Ascending aorta (tissue), 2 donors: ENCODE results near the gene ARMC2. TPM values are rescaled to one million over a fixed set of nuclear protein-coding genes. Genes with fewer than 3 reads are reported as not detected.
A peak's percentile ranks its signal among the peaks of the same experiment; 100 is the strongest.

ENCODE experiments used
- DNase-seq, 2 donors: peaks; one replicate each; pipeline ENCODE4 v3.0.0-alpha.2; 2019; ENCODE audit warnings: low spot score in 2 of 2
- H3K27ac ChIP-seq, 2 donors: fragments of 200-600 bp; sonication (generic); one replicate each; pipeline ENCODE4 v1.5.1; 2016 to 2017; ENCODE audit warnings: mild to moderate bottlenecking in 1 of 2
- H3K27me3 ChIP-seq: fragments of 200-600 bp; sonication (generic); one replicate; pipeline ENCODE4 v1.5.1; 2017
- H3K36me3 ChIP-seq, 2 donors: fragments of 200-600 bp; sonication (generic); one replicate each; pipeline ENCODE4 v1.5.1; 2016
- H3K4me1 ChIP-seq, 2 donors: fragments of 200-600 bp; sonication (generic); one replicate each; pipeline ENCODE4 v1.5.1; 2016 to 2017; ENCODE audit warnings: mild to moderate bottlenecking in 1 of 2
- H3K4me3 ChIP-seq, 2 donors: fragments of 200-600 bp; sonication (generic); one replicate each; pipeline ENCODE4 v1.5.1; 2016 to 2017; ENCODE audit warnings: mild to moderate bottlenecking in 1 of 2
- H3K9me3 ChIP-seq, 2 donors: fragments of 200-600 bp; sonication (generic); one replicate each; pipeline ENCODE4 v1.5.1; 2016
- CTCF ChIP-seq, 3 experiments: fragments of 200-600 bp in 2 of 3; fragments of 450-650 bp in 1 of 3; sonication (generic) in 2 of 3; IDR thresholded peaks; one replicate each; pipeline ENCODE4 v1.5.1; 2016 to 2019; ENCODE audit warnings: antibody characterized with exemption in 3 of 3, mild to moderate bottlenecking in 1 of 3, moderate library complexity in 1 of 3
- intact Hi-C: fragments of 100-400 bp; cut with DNase I; formaldehyde crosslinking; loops from one replicate; pipeline ENCODE4 v1.15.1; 2023
- total RNA-seq: library from RNA; depleted of rRNA; stranded (reverse); fragments of >200 nt; gene quantifications from one replicate; pipeline ENCODE4 v1.1.0, GENCODE V29; 2016

ARMC2 gene
- total RNA-seq: 0.11 TPM

- intact Hi-C loops: loop anchor here (1.0 to 5.0 kb wide), 5 partner anchors 29 to 290 kb away; no protein-coding TSS in a partner anchor
- Histone ChIP-seq H3K36me3 (no peaks in the 10 kb centered on the region), H3K4me3 (peak within 1 kb of the TSS; percentile 53 to 79)
Measured at GRCh38 chr6:108848116-108848868, at the start of gene ARMC2. Gene ARMC2 (plus strand): TSS chr6:108848422. CDS start chr6:108854268, 5,846 bp downstream.

GRCh38 chr6:108798670-108799353 lies 49.4 kb upstream of the ARMC2 start:
- Histone ChIP-seq H3K4me3 (no peak overlapping the region), H3K27me3 (no peaks in the 10 kb centered on the region), H3K27ac (no peak overlapping the region), H3K36me3 (no peaks in the 10 kb centered on the region), H3K9me3 (no peaks in the 10 kb centered on the region), H3K4me1 (no peaks in the 10 kb centered on the region)
- no peak for DNase-seq
- intact Hi-C loops: no loop called here
- TF ChIP-seq CTCF (IDR thresholded peaks at IDR 0.05): no peak

More at GRCh38 chr6:108848116-108848868, at the start of gene ARMC2:
- TF ChIP-seq CTCF (IDR thresholded peaks at IDR 0.05): no peak
- Histone ChIP-seq H3K27me3 (no peaks in the 10 kb centered on the region), H3K9me3 (no peaks in the 10 kb centered on the region), H3K4me1 (peaks cover 0 to 15% of the 10 kb centered on the region in 2 donors), H3K27ac (peak within 1 kb of the TSS; percentile 55 to 77)
- peak; percentile 63 to 94 for DNase-seq

- Histone ChIP-seq H3K9me3 (no peaks in the 10 kb centered on the region), H3K27ac (no peak overlapping the region)
- intact Hi-C loops: no loop called here
Measured at GRCh38 chr6:108799354-108799717, 48.9 kb upstream of the ARMC2 start.

GRCh38 chr6:108799791-108800190 lies 48.4 kb upstream of the ARMC2 start:
- Histone ChIP-seq H3K4me3 (no peak overlapping the region), H3K36me3 (no peaks in the 10 kb centered on the region), H3K27ac (no peak overlapping the region), H3K27me3 (no peaks in the 10 kb centered on the region), H3K4me1 (no peaks in the 10 kb centered on the region), H3K9me3 (no peaks in the 10 kb centered on the region)
- no peak for DNase-seq
- no peak for TF ChIP-seq CTCF (IDR thresholded peaks at IDR 0.05)
- intact Hi-C loops: no loop called here

More at GRCh38 chr6:108799354-108799717, 48.9 kb upstream of the ARMC2 start:
- DNase-seq: no peak
- H3K4me1 ChIP-seq: no peaks in the 10 kb centered on the region
- H3K27me3 ChIP-seq: no peaks in the 10 kb centered on the region
- no peak for TF ChIP-seq CTCF (IDR thresholded peaks at IDR 0.05)
- no peaks in the 10 kb centered on the region for H3K36me3 ChIP-seq
- H3K4me3 ChIP-seq: no peak overlapping the region

- DNase-seq: no peak
- Histone ChIP-seq H3K4me3 (no peak overlapping the region), H3K27ac (no peak overlapping the region), H3K9me3 (no peaks in the 10 kb centered on the region), H3K4me1 (no peaks in the 10 kb centered on the region), H3K36me3 (no peaks in the 10 kb centered on the region), H3K27me3 (no peaks in the 10 kb centered on the region)
- intact Hi-C loops: no loop called here
- TF ChIP-seq CTCF (IDR thresholded peaks at IDR 0.05): no peak
Measured at GRCh38 chr6:108800427-108800864, 47.8 kb upstream of the ARMC2 start.
